C1 segment of cervical spinal cord (tissue), 14 donors: ENCODE data around the gene EPHA2.

Experiments
- DNase-seq, 14 donors: peaks; one replicate each; lab custom pipeline; 2025; lab: John Stamatoyannopoulos, UW

EPHA2 gene

GRCh38 chr1:16134906-16135305, 21.0 kb downstream of the EPHA2 start:
- no peak for DNase-seq

DNA sequence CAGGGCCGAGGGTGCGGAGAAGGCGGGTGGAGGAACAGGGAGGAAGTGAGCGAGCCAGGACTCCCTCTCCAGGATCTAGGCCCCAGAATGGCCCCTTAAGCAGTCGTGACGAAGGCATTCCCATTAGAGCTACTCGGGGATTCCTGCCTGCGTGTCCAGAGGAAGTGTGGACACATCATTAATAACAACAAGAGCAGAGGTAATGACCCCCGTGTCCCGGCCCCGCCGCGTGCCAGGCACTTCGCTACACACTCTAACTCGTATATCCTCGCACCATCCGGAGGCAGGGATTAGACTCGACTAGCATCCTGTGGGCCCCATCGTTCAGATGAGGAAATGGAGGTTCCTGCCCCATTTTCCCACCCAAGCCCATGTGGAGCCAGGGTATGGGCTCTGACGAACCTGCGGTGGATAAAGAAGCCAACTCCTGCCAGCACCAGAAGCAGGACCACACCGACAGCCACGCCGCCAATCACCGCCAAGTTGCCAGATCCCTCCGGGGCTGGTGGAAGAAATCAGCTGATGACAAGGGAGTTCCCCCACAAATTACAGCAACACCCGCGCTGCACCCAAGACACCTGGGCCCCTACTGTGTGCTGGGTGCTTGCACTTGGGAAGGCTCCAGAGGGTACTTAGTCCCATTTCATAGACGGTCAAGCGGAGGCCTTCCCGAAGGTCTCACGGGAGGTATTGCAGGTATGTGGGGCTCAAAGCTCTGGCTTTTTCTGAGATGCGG, 21.6 kb downstream of the EPHA2 start:
- no peak for DNase-seq

DNA sequence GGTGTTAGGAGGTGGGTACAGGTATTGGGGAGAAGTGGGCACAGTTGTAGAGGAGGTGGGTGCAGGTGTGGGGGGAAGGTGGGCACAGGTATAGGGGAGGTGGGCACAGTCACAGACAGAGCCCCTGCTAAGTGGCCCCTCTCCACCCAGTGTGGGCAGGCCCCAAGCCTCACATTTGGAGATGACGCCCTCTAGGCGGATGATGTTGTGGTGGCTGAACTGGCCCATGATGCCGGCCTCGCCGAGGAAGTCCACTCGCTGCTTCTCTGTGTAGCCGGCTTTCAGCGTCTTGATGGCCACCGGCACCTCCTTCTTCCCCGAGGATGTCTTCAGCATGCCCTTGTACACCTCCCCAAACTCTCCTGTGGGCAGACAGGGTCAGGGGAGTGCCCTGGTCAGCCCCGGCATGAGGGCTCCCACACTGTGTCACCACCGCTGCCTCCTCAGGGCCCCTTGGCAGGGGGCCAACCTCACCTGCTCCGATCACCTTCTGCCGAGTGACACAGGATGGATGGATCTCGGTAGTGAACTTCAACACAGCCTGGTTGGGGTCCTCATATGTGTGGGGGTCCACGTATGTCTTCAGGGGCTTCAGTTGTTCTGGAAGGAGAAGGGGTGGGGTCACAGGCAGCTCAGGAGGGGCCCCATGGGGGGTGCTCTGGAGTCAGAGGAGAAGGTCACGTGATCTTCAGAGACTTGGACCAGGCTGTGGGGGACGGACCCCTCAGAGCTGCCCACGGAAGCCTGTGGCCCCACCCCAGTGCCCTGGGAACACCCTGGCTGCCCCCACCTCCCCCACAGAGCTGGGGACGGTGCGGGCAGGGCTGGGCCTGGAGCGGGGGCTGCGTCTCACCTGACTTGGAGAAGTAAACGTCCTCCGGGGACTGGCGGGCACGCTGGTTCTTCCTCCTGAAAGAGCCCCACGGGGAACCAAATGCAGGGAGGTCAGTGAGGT, 22.6 kb downstream of the EPHA2 start:
- no peak for DNase-seq

- DNase-seq = no peak
Observed at GRCh38 chr1:16132325-16132785, 23.5 kb downstream of the EPHA2 start.

- no peak for DNase-seq
Observed at GRCh38 chr1:16131636-16132324, 24.1 kb downstream of the EPHA2 start.

GRCh38 chr1:16130827-16131226, 25.0 kb downstream of the EPHA2 start:
- DNase-seq = no peak

DNA sequence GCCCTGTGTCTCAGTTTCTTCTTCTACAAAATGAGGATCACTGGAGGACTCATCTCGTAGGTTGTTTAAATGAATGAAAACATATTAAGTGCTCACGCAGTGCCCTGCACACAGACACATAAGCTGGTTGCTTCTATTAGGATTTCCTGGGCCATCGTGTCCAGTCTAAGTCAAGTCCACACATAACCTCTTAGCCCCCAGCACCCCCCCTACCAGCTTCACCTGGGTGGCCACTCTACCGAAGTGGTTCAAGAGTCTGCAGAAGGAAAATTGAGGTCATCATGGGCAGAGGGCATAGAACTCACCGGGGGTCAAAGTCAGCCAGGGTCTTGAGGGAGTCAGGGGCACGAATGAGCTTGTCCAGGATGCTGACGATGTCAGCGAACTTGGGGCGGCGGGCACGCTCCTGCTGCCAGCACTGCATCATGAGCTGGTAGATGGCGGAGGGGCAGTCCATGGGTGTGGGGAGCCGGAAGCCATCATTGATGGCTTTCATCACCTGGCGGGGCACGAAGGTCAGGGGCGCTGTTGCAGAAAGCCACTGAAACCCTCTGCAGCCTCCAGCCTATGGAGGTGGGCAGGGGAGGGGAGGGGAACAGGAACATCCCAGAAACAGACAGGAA, 25.8 kb downstream of the EPHA2 start:
- no peak for DNase-seq

DNA sequence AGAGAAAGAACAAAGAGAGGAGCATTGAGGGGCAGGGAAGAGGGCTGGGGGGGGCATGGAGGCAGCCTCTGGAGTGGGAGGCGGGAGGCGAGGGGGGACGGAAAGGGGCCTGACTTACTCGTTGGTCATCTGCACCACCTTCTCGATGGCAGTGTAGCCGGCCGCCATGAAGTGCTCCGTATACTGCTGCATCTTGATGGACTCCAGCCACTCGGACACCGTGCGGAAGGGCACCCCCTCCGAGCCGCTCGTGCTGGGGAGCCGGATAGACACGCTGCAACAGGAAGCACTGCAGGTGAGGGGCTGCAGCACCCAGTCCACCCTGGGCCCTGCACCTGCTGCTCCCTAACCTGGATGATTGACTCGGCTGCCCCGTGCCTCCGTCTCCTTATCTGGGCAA, 26.6 kb downstream of the EPHA2 start:
- DNase-seq = no peak

- DNase-seq = peak in 4 of 14 donors; percentile 14 to 83 (median 24)
Observed at GRCh38 chr1:16128338-16128741, 27.5 kb downstream of the EPHA2 start.

DNA sequence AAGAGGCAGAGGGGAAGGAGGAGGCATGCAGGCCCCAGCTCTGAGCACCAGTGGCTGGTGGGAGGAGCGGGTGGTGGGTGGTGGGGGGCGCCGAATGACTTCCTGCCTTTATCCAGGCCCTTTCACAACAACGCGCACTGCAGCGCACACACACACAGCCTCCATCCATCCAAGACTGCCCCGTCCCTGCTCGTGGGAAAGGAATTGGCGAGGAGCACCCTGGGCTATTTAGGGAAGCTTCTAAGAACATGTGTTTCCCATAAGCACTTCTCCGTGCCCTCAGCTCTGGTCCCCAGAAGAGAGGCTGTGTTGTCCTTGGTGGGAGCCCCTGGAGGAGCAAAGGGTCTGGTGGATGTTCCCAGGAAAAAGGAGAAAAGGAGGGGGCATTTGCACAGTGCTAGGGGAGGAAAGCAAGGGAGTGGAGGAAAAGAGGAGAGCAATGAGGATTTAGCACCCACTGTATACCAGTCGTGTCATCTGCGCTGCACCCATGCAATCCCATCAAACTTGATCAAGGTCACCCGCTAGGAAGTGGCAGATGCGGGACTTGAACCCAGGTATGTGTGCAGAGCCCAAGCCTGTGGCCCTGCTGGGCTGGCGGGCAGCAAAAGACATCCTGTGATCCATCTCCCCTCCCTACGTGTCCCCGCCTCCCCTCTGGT, 28.1 kb downstream of the EPHA2 start:
- no peak for DNase-seq

DNA sequence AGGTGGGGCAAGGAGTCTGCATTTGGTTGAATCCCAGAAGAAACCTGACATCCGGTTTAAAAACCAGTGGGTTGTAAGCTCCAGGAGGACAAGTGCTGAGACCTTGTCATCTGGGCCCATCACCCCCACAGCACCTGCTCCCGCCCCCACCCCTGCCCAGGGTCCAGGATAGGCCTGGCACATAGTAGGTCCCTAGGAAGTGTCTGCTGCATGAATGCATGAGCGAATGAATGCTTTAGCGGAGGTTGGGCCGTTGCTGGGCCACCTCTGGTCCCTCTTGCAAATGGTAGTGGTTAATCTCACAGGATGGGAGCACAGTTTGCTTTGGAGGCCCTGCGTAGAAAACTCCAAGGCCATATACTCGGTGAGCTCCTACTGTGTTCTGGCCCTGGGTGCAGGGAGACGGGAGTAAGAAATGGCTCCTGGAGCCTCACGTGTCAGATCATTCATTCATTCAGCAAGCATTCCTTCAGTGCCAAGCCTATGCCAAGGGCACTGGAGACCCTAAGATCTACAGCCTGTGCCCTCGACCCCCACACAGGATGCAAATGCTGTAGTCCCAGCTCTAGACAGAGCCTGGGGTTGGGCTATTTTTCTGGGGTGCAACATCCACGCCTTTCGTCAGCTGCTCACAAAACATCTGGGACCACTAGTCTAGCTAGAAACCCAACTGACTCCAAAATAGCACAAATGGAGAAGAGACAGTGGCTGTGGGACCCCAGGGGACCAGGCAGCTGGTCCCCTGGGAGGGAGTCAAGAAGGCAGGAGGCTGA, 28.9 kb downstream of the EPHA2 start:
- DNase-seq = no peak

- DNase-seq = no peak
Observed at GRCh38 chr1:16126160-16126559, 29.7 kb downstream of the EPHA2 start.

GRCh38 chr1:16125483-16125882, 30.4 kb downstream of the EPHA2 start:
- DNase-seq = no peak

DNA sequence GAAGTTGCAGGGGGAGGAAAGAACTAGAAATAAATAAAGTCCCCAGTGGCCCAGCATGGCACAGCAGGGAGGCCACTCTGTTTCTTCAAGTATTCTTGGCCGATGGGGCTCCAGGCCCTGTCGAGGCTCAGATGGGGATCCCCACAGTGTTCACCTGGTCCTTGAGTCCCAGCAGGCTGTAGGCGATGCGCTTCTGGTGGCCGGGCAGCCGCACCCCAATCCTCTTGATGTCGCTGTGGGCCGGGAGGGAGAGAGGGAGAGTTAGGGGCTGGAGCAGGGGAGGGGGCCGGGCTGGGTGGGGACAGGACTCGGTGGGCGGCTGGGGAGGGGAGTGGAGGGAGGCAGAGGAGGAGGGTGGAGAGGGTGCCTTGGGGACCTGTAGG, 30.8 kb downstream of the EPHA2 start:
- no peak for DNase-seq

DNA sequence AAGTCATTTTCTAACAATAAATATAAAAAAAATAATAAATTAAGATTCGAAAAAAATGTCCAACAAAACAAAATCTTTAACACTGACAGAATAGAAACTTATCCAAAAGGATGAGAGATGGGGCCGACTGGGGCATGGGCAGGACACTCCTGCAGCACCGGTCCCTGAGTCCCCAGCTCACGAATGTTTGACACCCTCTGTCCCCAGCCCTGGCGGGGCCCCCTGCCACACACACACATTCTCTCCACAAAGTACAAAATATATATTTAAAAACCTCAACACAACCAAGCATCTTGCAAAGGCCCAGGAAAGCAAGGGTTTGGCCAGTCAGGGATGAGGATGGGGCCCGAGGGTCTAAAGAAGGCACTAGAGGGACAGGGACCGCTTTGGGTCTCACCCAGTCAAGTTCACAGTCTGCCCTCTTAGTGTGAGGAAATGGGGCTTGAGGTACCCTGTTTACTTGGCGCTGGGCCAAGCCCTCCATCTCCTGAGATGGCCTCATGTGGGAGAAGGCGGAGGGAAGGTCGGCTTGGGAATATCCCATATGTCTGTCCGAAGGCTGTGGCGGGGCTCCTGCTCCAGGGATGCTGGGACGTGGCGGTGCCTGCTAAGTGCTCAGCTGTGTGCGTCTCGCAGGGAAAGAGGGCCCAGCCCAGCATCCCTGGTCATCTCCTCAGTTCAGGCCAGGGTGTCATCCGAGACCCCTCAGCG, 31.3 kb downstream of the EPHA2 start:
- no peak for DNase-seq

GRCh38 chr1:16122916-16123315, 33.0 kb downstream of the EPHA2 start:
- no peak for DNase-seq

- no peak for DNase-seq
Observed at GRCh38 chr1:16122350-16122881, 33.5 kb downstream of the EPHA2 start.

DNA sequence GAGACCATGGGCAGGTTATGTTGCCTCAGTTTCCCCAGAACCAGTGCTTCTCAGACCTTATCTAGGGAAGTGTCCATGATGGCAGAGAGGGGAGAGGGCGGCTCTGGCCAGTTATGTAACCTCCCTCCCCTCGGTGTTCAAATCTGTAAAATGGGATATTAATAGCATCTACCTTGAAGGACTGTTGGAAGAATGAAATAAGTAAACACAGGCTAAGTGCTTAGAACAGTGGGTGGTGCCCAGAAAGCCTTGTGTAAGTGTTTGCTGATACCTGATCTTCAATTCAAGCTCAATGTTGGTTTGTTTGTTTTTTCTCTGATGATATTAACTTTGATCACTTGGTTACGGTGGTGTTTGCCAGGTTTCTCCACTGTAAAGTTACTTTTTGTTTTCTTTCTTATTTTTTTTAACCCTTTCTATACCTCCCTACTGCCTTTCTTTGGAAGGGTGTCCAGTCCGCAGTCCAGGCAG, 34.9 kb downstream of the EPHA2 start:
- no peak for DNase-seq

GRCh38 chr1:16120407-16120806, 35.5 kb downstream of the EPHA2 start:
- DNase-seq = no peak
